T-helper 9 cell (primary cell): ENCODE results near the gene FAU.

Source experiments
- DNase-seq: peaks from one replicate; pipeline ENCODE4 v3.0.0-alpha.2; 2020

Gene FAU

GRCh38 chr11:65107078-65107477, 14.9 kb downstream of the FAU start:
- DNase-seq: no peak

GRCh38 chr11:65104628-65105027, 17.3 kb downstream of the FAU start:
- no peak for DNase-seq

DNA sequence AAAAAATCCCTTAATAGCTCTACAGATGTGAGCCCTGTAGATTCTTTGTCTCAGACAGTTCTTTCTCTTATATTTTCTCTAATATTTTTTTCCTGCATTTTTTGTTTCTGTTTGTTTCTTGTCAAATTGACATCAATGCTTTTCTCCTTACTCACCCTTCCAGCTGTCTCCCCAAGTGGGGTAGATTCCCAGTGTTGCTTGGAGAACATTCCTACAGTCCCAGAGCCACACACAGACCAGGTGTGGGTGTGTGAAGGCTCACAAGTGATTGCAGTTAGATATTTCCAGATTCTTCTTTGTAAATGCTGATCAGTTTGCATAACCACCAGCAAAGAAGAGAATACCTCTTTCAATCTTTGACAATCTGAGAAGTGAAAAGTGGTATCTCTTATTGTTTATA, 18.5 kb downstream of the FAU start:
- no peak for DNase-seq

DNA sequence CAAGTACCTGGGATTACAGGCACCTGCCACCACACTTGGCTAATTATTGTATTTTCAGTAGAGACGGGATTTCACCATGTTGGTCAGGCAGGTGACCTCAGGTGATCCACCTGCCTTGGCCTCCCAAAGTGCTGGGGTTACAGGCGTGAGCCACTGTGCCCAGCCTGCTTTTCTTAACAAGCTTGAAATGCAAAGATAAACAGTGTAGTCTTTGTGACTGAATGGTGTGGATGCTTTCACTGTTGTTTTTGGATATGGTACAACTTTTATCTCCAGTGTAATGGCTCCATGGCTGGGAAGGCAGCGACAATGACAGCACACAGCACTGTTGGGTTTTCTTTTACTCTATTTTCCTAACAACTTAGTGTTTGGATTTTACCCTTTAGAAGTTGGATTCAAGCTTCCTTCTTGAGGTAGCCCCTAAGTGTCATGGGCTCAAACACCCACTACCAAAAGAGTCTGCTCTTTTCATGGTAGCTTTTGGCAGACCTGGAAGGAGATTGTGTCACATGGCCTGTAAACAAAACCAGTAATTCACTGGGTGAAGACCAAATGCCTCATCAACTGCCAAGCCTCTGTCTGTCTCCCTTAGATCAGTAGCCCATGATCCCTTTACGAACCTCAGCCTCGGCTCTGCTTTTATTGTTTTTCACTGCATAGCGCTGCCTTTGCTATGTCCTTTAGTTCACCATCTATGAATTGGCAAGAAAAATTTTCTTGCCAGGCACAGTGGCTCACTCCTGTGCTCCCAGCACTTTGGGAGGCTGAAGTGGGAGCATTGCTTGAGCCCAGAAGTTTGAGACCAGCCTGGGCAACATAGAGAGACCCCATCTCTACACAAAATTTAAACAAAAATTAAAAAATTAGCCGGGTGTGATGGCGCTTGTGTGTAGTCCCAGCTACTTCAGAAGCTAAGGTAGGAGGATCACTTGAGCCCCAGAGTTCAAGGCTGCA, 19.5 kb downstream of the FAU start:
- DNase-seq: no peak

GRCh38 chr11:65100674-65101350, 21.1 kb downstream of the FAU start:
- no peak for DNase-seq

GRCh38 chr11:65096926-65097325, 25.0 kb downstream of the FAU start:
- DNase-seq: no peak

DNA sequence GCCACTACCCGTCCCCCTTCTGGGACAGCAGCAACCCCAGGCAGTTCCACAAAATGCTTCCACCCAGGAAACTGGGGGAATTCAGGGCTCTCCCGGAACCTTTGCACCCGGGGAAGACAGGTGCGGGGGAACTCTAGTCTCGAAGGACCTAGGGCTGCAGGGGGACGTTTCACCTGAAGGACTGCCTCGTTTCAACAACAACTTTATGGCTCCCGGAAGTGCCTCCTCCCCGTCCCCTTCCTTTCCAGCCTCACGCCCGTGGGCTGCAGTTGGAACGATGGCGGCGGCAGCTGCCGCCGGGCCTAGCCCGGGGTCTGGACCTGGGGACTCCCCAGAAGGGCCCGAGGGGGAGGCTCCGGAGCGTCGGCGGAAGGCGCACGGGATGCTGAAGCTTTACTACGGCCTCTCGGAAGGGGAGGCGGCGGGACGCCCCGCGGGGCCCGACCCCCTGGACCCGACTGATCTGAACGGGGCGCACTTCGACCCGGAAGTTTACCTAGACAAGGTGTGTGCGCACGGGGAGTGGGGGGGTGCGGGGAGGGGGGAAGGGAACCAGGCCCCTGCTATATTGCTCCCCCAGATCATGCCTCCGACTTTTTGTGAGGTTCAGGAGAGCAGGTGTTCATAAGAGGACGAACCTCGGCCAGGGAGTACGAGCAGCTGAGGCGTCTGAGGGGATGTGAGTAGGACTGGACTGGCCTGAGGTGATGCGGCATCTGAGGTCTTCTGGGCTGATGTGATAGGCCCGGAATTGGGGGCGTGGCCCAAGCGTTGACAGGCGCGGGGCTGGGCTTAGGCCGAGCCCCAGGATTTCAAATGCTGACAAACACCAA, 25.7 kb downstream of the FAU start, which contains the start of gene VPS51:
VPS51 (plus strand) TSS at position 241 of the 833 bp plus-strand sequence; CDS start at position 278, 37 bp downstream.
- peak; percentile 75 for DNase-seq

- no peak for DNase-seq
These were observed 26.5 kb downstream of the FAU start for GRCh38 chr11:65095427-65095826.

GRCh38 chr11:65090628-65091027, 31.3 kb downstream of the FAU start:
- DNase-seq: no peak

DNA sequence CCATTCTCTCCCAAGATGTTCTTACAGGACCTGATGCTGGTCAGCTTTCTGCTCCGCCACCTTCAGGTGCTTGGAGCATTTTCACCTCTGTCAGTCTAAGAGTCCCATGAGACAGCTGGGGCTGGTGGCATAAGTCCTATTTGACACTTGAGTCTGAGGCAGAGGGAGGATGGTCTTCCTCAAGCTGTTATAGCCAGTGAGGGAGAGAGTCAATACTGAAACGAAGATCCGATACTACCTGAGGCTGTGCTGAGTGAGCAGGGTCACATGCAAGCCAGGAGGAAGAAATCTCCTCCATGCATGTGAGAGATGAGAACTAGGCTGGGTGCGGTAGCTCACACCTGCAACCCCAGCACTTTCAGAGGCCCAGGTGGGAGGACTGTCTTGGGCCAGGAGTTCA, 32.3 kb downstream of the FAU start:
- DNase-seq: no peak

- no peak for DNase-seq
These were observed 34.1 kb downstream of the FAU start for GRCh38 chr11:65087827-65088226.

- no peak for DNase-seq
These were observed 34.7 kb downstream of the FAU start for GRCh38 chr11:65087216-65087615.

DNA sequence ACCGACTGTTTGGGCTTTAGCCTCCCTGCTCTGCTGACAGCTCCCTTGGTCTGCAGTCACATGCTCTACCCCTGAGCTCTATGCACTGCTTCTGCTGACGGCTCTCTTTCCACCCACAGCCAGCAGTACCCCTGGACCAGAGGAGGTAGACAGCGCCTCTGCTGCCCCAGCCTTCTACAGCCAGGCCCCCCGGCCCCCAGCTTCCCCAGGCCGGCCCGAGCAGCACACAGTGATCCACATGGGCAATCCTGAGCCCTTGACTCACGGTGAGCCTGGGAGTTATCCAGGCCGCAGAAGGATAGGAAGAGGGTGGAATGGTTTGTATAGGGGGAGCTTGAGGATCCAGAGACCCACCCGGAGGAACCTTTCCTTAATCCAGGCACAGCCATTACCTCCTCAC, 35.1 kb downstream of the FAU start:
- DNase-seq: no peak

DNA sequence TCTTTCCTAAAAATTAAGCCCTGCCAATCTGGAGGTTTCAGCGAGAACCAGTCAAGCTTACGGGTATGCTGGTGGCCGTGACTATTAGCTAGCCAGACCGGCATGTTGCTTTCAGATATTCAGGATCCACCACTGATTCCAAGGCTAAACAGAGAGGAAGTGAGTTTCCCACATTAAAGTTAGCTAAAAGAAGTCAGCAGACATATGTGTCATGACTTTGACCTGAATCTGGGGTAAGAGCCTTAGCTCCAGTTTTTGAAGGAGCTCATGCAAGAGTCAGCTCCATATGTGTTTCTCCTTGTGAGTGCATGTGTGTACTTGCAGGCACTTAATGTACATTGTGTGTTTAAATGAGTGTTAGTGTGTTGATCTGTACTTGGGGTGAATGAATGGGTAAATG, 36.5 kb downstream of the FAU start:
- DNase-seq: no peak

DNA sequence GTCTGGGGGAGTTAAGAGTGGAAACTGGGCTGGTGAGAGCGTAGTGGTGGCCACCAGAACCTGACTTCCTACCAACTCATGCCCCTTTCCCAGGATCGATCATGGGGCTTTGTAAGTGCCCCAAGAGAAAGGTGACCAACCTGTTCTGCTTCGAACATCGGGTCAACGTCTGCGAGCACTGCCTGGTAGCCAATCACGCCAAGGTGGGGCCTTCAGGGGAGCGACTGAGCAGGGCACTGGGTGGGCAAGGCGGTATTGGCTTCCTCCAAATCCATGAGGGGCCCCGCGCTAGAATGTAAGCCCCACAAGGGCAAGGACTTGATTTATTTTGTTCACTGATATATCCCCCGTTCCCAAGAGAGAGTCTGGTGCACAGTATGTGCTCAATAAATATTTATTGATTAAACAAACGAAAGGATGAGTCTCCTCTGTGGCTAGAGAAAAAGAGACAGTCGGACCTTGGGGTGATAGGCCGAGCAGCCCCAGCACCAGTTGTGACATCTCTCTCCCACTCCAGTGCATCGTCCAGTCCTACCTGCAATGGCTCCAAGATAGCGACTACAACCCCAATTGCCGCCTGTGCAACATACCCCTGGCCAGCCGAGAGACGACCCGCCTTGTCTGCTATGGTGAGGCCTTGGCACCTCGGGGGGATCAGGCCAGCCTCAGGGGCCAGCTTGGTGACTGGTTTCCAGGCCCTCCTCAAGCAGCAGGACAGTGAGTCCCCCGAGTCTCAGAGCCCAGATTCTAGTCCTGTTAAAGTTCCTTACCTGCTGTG, 37.1 kb downstream of the FAU start:
- no peak for DNase-seq

DNA sequence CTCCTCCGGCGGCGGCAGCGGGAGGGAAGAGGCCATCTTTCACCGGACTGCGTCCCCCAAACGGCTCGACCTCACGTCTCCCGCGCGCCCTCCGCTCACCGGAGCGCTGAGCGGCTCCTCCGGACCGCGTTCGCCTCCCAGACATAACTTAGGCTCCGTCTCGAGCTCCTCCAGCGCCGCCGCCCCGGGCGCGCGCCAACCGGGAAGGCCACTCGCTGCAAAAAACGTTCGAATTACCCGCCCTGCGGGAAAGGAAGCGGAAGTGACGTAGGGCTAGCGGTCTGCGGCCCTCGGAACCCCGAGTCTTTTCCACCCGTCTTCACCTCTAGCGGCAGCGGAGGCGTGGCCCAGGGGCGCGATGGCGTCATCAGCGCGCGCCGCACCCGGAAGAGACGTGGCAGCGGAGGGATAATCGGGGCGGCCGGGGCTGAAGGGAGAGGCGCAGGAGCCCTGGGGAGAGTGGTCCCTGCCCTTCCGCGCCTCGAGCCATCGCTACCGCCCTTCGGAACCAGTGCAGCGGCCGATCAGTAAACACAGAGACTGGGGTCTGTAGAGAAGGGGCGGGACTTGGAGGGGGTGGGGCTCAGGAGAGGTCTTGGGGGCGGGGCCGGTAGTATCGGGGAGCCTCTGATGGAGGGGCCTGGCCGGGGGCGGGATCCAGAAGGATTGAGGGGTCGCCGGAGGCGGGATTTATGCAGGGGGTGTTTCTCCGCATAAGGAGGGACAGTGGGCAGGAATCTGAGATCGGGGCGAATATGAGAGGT, 37.9 kb downstream of the FAU start, which contains the start of the genes CDCA5 and ZFPL1:
CDCA5 (minus strand) TSS at position 207 of the 764 bp plus-strand sequence; CDS start at position 145, 62 bp downstream.
ZFPL1 (plus strand) TSS at position 389 of the 764 bp plus-strand sequence. CDS start 477 bp downstream, outside the sequence.
- peak; percentile 91 for DNase-seq

DNA sequence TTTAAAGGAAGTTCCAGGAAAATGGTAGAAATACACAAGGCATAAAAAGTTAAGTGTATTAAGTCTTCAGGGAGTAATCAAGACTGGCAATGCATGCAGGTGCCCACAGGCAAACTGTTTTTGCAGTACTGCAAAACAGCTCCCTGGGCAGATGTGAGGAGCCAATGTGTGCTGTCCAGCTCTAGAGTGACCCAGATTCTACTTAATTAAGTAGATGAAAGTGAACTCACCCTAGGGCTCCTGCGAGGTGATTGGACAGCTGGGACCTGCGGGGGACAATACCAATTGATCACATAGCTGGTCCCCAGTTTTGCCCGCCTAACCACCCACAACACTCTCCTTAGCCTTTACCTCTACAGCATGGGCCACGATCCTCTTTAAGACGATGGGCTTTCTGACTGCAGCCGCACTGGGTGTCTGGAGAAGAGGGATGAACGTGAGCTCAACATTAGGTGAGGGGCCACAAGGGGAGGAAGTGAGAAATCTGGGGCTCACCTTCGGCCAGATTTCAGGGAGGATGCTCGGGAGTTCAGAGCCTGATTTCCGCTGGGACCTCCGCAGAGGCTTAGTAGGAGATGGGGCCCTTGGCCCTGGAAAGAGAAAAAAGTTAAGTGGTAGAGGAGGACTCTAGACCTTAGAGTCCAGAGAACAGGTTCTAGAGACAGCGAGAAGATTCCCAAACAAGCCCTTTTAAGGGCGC, 38.6 kb downstream of the FAU start:
- DNase-seq: no peak

- DNase-seq: no peak
These were observed 43.1 kb downstream of the FAU start for GRCh38 chr11:65078786-65079342.

DNA sequence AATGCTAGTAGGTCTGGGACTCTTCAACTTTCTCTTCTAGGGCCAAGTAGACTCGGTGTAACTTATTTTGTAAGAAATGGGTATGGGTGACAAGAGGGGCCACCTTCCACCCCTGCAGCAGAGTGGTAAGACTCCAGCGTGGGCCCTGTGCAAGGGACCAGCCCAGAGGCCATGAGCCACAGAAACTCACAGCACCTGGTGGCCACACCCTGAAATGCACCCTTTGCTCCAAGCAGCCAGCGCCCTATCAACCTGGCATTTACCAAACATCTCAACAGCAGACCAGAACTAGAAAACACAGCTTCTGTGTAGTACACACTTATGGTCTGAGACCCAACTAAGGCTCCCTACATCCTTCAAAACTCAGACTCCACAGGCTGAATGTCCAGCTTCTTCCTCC, 43.8 kb downstream of the FAU start:
- peak; percentile 63 for DNase-seq

DNA sequence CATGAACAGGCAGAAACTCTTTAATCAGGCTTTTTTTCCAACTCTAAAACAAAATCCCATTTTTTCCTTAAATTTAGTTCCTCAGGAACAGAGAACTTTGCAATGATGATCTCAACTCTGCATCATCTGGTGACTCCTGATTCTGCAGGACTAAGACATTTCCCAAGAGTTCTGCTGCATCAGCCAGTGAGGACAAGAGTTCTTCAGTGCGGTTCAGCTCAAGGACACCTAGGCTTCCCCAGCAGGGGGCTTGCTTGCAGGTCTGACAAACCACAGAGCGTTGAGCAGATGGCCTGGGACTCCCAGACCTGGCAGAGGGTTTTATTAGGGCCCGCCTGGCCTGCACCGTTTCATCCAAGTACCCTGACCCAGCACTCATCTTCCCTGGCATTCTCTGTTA, 44.5 kb downstream of the FAU start:
- DNase-seq: no peak
